ENCODE measurements around the gene LMAN1. TPM values are rescaled to one million over a fixed set of nuclear protein-coding genes. Genes with fewer than 3 reads are reported as not detected.

LMAN1 gene
- total RNA-seq (10 to 100 TPM; 96.5 to 99.3 TPM), polyA plus RNA-seq (37.8 TPM)

DNA sequence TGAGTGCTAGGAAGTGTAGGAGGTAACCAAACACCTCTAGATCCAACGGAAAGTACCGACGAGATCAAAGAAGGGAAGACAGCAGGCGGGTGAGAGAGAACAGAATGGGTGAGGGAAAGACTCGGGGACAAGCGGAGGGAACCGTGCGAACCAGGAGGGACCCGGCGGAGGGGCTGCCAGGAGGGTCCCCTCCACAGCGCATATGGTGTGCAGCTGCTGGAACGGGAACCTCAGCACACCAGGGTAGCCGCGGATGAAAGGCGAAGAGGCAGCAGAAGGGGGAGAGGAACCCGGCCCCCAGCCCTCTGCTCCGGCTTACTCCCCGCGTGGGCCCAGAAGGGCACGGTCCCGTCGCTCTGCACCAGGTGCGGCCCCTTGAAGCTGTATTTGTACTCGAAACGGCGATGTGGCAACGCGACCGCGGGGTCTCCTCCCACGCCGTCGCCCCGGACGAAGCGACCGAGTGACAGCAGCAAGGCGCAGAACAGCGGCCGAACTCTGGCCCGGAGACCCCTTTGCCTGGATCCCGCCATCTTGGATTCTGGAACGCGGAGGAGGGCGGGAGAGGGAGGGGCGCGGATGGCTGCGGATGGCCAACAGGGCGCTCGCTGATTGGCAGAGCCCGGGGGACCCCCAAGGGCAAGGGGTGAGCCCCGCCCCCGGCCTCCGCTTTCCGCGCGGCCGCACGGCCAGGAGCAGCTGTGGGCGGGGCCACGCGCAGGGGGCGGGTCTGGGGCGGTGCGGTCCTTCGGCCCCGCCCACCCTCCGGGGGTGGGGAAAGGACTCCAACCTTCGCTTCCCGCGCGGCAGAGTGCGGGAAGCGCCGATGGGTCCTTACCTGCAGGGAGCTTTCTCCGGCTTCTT lies at the start of gene LMAN1:
Gene LMAN1 (minus strand): TSS at position 554 of the 864 bp plus-strand sequence. CDS start 21 bp downstream, at position 533.
- Mint-ChIP-seq H3K9me3 (no peaks in the 10 kb centered on the region), H3K27ac (peak within 1 kb of the TSS; percentile 82 to 100 (median 97)), H3K27me3 (no peaks in the 10 kb centered on the region), H3K36me3 (peaks cover 0 to 19% (median 9%) of the 10 kb centered on the region in 3 donors), H3K4me3 (peak within 1 kb of the TSS; percentile 87 to 97 (median 95)), H3K4me1 (peaks cover 33 to 49% (median 45%) of the 10 kb centered on the region in 3 donors)
- Histone ChIP-seq H3K4me1 (ENCODE audit: insufficient read depth, low read length) (peaks cover 26% of the 10 kb centered on the region), H3K27ac (ENCODE audit: low read depth, low read length) (peak within 1 kb of the TSS; percentile 83), H3K4me3 (ENCODE audit: low read length) (peak within 1 kb of the TSS; percentile 76), H3K36me3 (ENCODE audit: insufficient read depth, low read length) (peaks cover 12% of the 10 kb centered on the region), H3K9me3 (ENCODE audit: low read length) (no peaks in the 10 kb centered on the region), H3K27me3 (ENCODE audit: insufficient read depth, low read length, poor library complexity, severe bottlenecking) (no peaks in the 10 kb centered on the region)
- DNase-seq = peak; percentile 91 to 93 (median 92)
- ChIA-PET POLR2A (interaction anchor here (0.5 to 0.9 kb wide), 3 partner anchors 13 to 685 kb away, joined by 3 read pairs; no protein-coding TSS in a partner anchor), CTCF (interaction anchor here (0.9 kb wide), 1 partner anchor 44 kb away, joined by 4 read pairs; no protein-coding TSS in a partner anchor)

GRCh38 chr18:59402432-59403090 lies 43.5 kb upstream of the LMAN1 start:
- H3K4me1 ChIP-seq (ENCODE audit: insufficient read depth, low read length) = no peaks in the 10 kb centered on the region
- POLR2A ChIA-PET = no interaction called here
- no peak overlapping the region for H3K4me3 Mint-ChIP-seq
- H3K9me3 ChIP-seq (ENCODE audit: low read length) = no peaks in the 10 kb centered on the region
- no peak overlapping the region for H3K27ac ChIP-seq (ENCODE audit: low read depth, low read length)
- no peaks in the 10 kb centered on the region for H3K27me3 Mint-ChIP-seq
- no peak overlapping the region for H3K27ac Mint-ChIP-seq
- H3K4me3 ChIP-seq (ENCODE audit: low read length) = no peak overlapping the region
- H3K9me3 Mint-ChIP-seq = no peaks in the 10 kb centered on the region
- H3K36me3 Mint-ChIP-seq = no peaks in the 10 kb centered on the region
- CTCF ChIA-PET = interaction anchor here (0.8 to 2.6 kb wide), 24 partner anchors 10 to 324 kb away, joined by 3 to 69 read pairs (median 4); no protein-coding TSS in a partner anchor
- H3K4me1 Mint-ChIP-seq = peaks cover 0 to 4% (median 0%) of the 10 kb centered on the region in 3 donors
- DNase-seq = peak; percentile 33 to 70 (median 43)
- no peaks in the 10 kb centered on the region for H3K27me3 ChIP-seq (ENCODE audit: insufficient read depth, low read length, poor library complexity, severe bottlenecking)
- no peaks in the 10 kb centered on the region for H3K36me3 ChIP-seq (ENCODE audit: insufficient read depth, low read length)

GRCh38 chr18:59400407-59400806 lies 41.3 kb upstream of the LMAN1 start:
- Mint-ChIP-seq H3K36me3 (no peaks in the 10 kb centered on the region), H3K27ac (no peak overlapping the region), H3K4me1 (peaks cover 4 to 9% (median 7%) of the 10 kb centered on the region in 3 donors), H3K27me3 (peaks cover 4 to 10% of the 10 kb centered on the region in 2 donors), H3K9me3 (no peaks in the 10 kb centered on the region), H3K4me3 (no peak overlapping the region)
- H3K27me3 ChIP-seq (ENCODE audit: insufficient read depth, low read length, poor library complexity, severe bottlenecking) = no peaks in the 10 kb centered on the region
- no peak overlapping the region for H3K4me3 ChIP-seq (ENCODE audit: low read length)
- POLR2A ChIA-PET = no interaction called here
- peaks cover 6% of the 10 kb centered on the region for H3K4me1 ChIP-seq (ENCODE audit: insufficient read depth, low read length)
- H3K9me3 ChIP-seq (ENCODE audit: low read length) = no peaks in the 10 kb centered on the region
- no peaks in the 10 kb centered on the region for H3K36me3 ChIP-seq (ENCODE audit: insufficient read depth, low read length)
- CTCF ChIA-PET = interaction anchor here (1.5 kb wide), 1 partner anchor 92 kb away, joined by 4 read pairs; no protein-coding TSS in a partner anchor
- H3K27ac ChIP-seq (ENCODE audit: low read depth, low read length) = no peak overlapping the region
- no peak for DNase-seq

- Histone ChIP-seq H3K27ac (ENCODE audit: low read depth, low read length) (no peak overlapping the region), H3K27me3 (ENCODE audit: insufficient read depth, low read length, poor library complexity, severe bottlenecking) (peaks cover 3% of the 10 kb centered on the region), H3K4me3 (ENCODE audit: low read length) (no peak overlapping the region), H3K4me1 (ENCODE audit: insufficient read depth, low read length) (peaks cover 6% of the 10 kb centered on the region), H3K36me3 (ENCODE audit: insufficient read depth, low read length) (no peaks in the 10 kb centered on the region), H3K9me3 (ENCODE audit: low read length) (no peaks in the 10 kb centered on the region)
- Mint-ChIP-seq H3K36me3 (no peaks in the 10 kb centered on the region), H3K27me3 (peaks cover 20 to 35% of the 10 kb centered on the region in 2 donors), H3K4me1 (peaks cover 4 to 9% (median 8%) of the 10 kb centered on the region in 3 donors), H3K4me3 (no peak overlapping the region), H3K9me3 (peaks cover 0 to 2% (median 0%) of the 10 kb centered on the region in 5 donors), H3K27ac (peak overlapping the region in 2 of 8 donors; percentile 48 to 62)
- POLR2A ChIA-PET = no interaction called here
- CTCF ChIA-PET = no interaction called here
- no peak for DNase-seq
Observed at GRCh38 chr18:59395226-59396175, 36.4 kb upstream of the LMAN1 start.

GRCh38 chr18:59393381-59393780 lies 34.3 kb upstream of the LMAN1 start:
- no peak overlapping the region for H3K4me3 Mint-ChIP-seq
- CTCF ChIA-PET = no interaction called here
- no peak for DNase-seq

DNA sequence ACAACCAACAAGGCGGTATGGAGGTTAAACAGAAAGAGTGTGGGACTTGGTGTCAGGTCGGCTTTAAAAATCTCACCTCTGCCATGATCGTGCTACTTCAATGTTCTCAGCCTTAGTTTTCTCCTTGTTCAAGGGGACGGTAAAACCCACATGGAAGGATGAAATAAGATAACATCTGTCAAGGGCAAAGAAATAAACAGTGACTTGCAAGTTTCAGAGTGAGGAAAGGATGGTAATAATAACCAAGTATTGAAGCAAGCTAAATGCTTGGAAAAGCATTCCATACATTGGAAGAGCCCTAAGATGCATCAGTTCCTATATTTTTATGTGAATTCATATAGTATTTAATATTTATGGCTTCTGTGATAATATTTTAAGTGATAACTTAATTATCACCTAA lies 29.8 kb upstream of the LMAN1 start:
- peaks cover 0 to 2% (median 0%) of the 10 kb centered on the region in 5 donors for H3K9me3 Mint-ChIP-seq
- POLR2A ChIA-PET = no interaction called here

More at GRCh38 chr18:59393381-59393780, 34.3 kb upstream of the LMAN1 start:
- Mint-ChIP-seq H3K36me3 (no peaks in the 10 kb centered on the region), H3K27me3 (peaks cover 20 to 35% of the 10 kb centered on the region in 2 donors), H3K27ac (no peak overlapping the region), H3K4me1 (peaks cover 4 to 9% (median 8%) of the 10 kb centered on the region in 3 donors), H3K9me3 (peaks cover 0 to 2% (median 0%) of the 10 kb centered on the region in 5 donors)
- Histone ChIP-seq H3K4me3 (ENCODE audit: low read length) (no peak overlapping the region), H3K36me3 (ENCODE audit: insufficient read depth, low read length) (no peaks in the 10 kb centered on the region), H3K4me1 (ENCODE audit: insufficient read depth, low read length) (peaks cover 6% of the 10 kb centered on the region), H3K27me3 (ENCODE audit: insufficient read depth, low read length, poor library complexity, severe bottlenecking) (peaks cover 3% of the 10 kb centered on the region), H3K27ac (ENCODE audit: low read depth, low read length) (no peak overlapping the region), H3K9me3 (ENCODE audit: low read length) (no peaks in the 10 kb centered on the region)
- POLR2A ChIA-PET = no interaction called here

More for the DNA sequence above, 29.8 kb upstream of the LMAN1 start:
- Mint-ChIP-seq H3K27ac (no peak overlapping the region), H3K27me3 (peaks cover 15 to 16% of the 10 kb centered on the region in 2 donors), H3K4me1 (no peaks in the 10 kb centered on the region), H3K36me3 (no peaks in the 10 kb centered on the region), H3K4me3 (no peak overlapping the region)
- no peaks in the 10 kb centered on the region for H3K36me3 ChIP-seq (ENCODE audit: insufficient read depth, low read length)
- H3K9me3 ChIP-seq (ENCODE audit: low read length) = no peaks in the 10 kb centered on the region
- H3K27me3 ChIP-seq (ENCODE audit: insufficient read depth, low read length, poor library complexity, severe bottlenecking) = peaks cover 3% of the 10 kb centered on the region
- no peak overlapping the region for H3K4me3 ChIP-seq (ENCODE audit: low read length)
- CTCF ChIA-PET = interaction anchor here (0.8 kb wide), 1 partner anchor 14 kb away, joined by 3 read pairs; no protein-coding TSS in a partner anchor
- H3K27ac ChIP-seq (ENCODE audit: low read depth, low read length) = no peak overlapping the region
- no peak for DNase-seq
- no peaks in the 10 kb centered on the region for H3K4me1 ChIP-seq (ENCODE audit: insufficient read depth, low read length)
